Mesothelial cell of epicardium (in vitro differentiated cells): Measurements from ENCODE around the gene AP2A1. TPM values are rescaled to one million over a fixed set of nuclear protein-coding genes. Genes with fewer than 3 reads are reported as not detected.
"Not testable (repeated sequence)": the region's sequence is repeated elsewhere in the genome, so short reads cannot be mapped to it uniquely, and the experiment has no call there.

ENCODE experiments used
- DNase-seq, 2 experiments: peaks; one replicate each; pipeline ENCODE4 v3.0.0; 2021; ENCODE audit warnings: low spot score in 2 of 2; ENCODE audit not compliant: unreplicated experiment in 2 of 2
- H3K27ac Mint-ChIP-seq: 2 replicates; pipeline ENCODE4 v1.8.0; 2021; ENCODE audit warnings: mixed read lengths
- H3K27me3 Mint-ChIP-seq: 2 replicates; pipeline ENCODE4 v1.8.0; 2021; ENCODE audit warnings: low read depth, mixed read lengths
- H3K36me3 Mint-ChIP-seq: 2 replicates; pipeline ENCODE4 v1.8.0; 2021; ENCODE audit warnings: mixed read lengths
- H3K4me1 Mint-ChIP-seq: 2 replicates; pipeline ENCODE4 v1.8.0; 2021; ENCODE audit warnings: mixed read lengths
- H3K4me3 Mint-ChIP-seq: 2 replicates; pipeline ENCODE4 v1.8.0; 2021; ENCODE audit warnings: mild to moderate bottlenecking, moderate library complexity, mixed read lengths
- H3K9me3 Mint-ChIP-seq: 2 replicates; pipeline ENCODE4 v1.8.0; 2021; ENCODE audit warnings: mixed read lengths
- CTCF ChIP-seq: fragments of 200-600 bp; sonication (generic); IDR thresholded peaks from one replicate; pipeline ENCODE4 v1.5.0; 2021; ENCODE audit warnings: antibody characterized with exemption; ENCODE audit not compliant: unreplicated experiment
- total RNA-seq: library from RNA; stranded (reverse); gene quantifications from 3 replicates; pipeline ENCODE4 v1.2.1, GENCODE V29; 2021

Gene AP2A1
- total RNA-seq, result 84.6 to 89.6 TPM (median 85.2 TPM) in 3 replicates

GRCh38 chr19:49766930-49767299, at the start of gene AP2A1:
Gene AP2A1 (plus strand): TSS chr19:49767001. CDS start chr19:49767134, 133 bp downstream.
- DNase-seq, result no peak
- H3K36me3 Mint-ChIP-seq, result no peaks in the 10 kb centered on the region
- no peak for TF ChIP-seq CTCF
- no peaks in the 10 kb centered on the region for H3K27me3 Mint-ChIP-seq
- no peaks in the 10 kb centered on the region for H3K9me3 Mint-ChIP-seq
- H3K27ac Mint-ChIP-seq, result peak within 1 kb of the TSS; percentile 99
- H3K4me1 Mint-ChIP-seq, result peaks cover 31% of the 10 kb centered on the region
- peak within 1 kb of the TSS; percentile 95 for H3K4me3 Mint-ChIP-seq

- Mint-ChIP-seq H3K4me3 (no peak overlapping the region), H3K36me3 (peaks cover 2% of the 10 kb centered on the region), H3K27ac (peak overlapping the region; percentile 72), H3K4me1 (peaks cover 15% of the 10 kb centered on the region), H3K27me3 (no peaks in the 10 kb centered on the region), H3K9me3 (peaks cover 3% of the 10 kb centered on the region)
- TF ChIP-seq CTCF, result no peak
- no peak for DNase-seq
Measured at GRCh38 chr19:49718511-49718910, 48.3 kb upstream of the AP2A1 start.

- Mint-ChIP-seq H3K36me3 (peaks cover 2% of the 10 kb centered on the region), H3K9me3 (peaks cover 3% of the 10 kb centered on the region), H3K4me3 (no peak overlapping the region), H3K4me1 (peaks cover 15% of the 10 kb centered on the region), H3K27me3 (no peaks in the 10 kb centered on the region), H3K27ac (peak overlapping the region; percentile 53)
- no peak for TF ChIP-seq CTCF
- DNase-seq, result no peak
Measured at GRCh38 chr19:49718991-49719390, 47.8 kb upstream of the AP2A1 start.

GRCh38 chr19:49719420-49719819, 47.4 kb upstream of the AP2A1 start:
- Mint-ChIP-seq H3K27ac (peak overlapping the region; percentile 12), H3K4me1 (peaks cover 15% of the 10 kb centered on the region)
- H3K27me3 Mint-ChIP-seq, DNase-seq, H3K4me3 Mint-ChIP-seq, H3K9me3 Mint-ChIP-seq, H3K36me3 Mint-ChIP-seq: not testable (repeated sequence)

GRCh38 chr19:49727217-49728030, 39.4 kb upstream of the AP2A1 start:
- peak overlapping the region; percentile 91 for H3K27ac Mint-ChIP-seq
- no peak for DNase-seq
- peaks cover 14% of the 10 kb centered on the region for H3K4me1 Mint-ChIP-seq
- H3K27me3 Mint-ChIP-seq, result no peaks in the 10 kb centered on the region
- no peak overlapping the region for H3K4me3 Mint-ChIP-seq
- H3K36me3 Mint-ChIP-seq, result no peaks in the 10 kb centered on the region
- H3K9me3 Mint-ChIP-seq, result peaks cover 3% of the 10 kb centered on the region
- TF ChIP-seq CTCF, result no peak

- H3K4me3 Mint-ChIP-seq, result no peak overlapping the region
- H3K4me1 Mint-ChIP-seq, result peaks cover 14% of the 10 kb centered on the region
- no peak for TF ChIP-seq CTCF
- no peaks in the 10 kb centered on the region for H3K36me3 Mint-ChIP-seq
- H3K27me3 Mint-ChIP-seq, result no peaks in the 10 kb centered on the region
- H3K9me3 Mint-ChIP-seq, result no peaks in the 10 kb centered on the region
- no peak overlapping the region for H3K27ac Mint-ChIP-seq
- DNase-seq, result no peak
Measured at GRCh38 chr19:49730166-49730565, 36.6 kb upstream of the AP2A1 start.
